ENCODE results near the gene EYS.
A peak's percentile ranks its signal among the peaks of the same experiment; 100 is the strongest.
"Not testable (repeated sequence)": the region's sequence is repeated elsewhere in the genome, so short reads cannot be mapped to it uniquely, and the experiment has no call there.

EYS gene

GRCh38 chr6:65631711-65632110, 75.3 kb downstream of the EYS start:
- no peak for DNase-seq

- DNase-seq: not testable (repeated sequence)
Observed at GRCh38 chr6:65627434-65627999, 79.5 kb downstream of the EYS start.

GRCh38 chr6:65627015-65627414, 80.0 kb downstream of the EYS start:
- no peak for DNase-seq

- DNase-seq: no peak
Observed at GRCh38 chr6:65623566-65623965, 83.5 kb downstream of the EYS start.

GRCh38 chr6:65610746-65611145, 96.3 kb downstream of the EYS start:
- DNase-seq: no peak

- no peak for DNase-seq
Observed at GRCh38 chr6:65595540-65595939, 111.5 kb downstream of the EYS start.

GRCh38 chr6:65570340-65570739, 136.7 kb downstream of the EYS start:
- no peak for DNase-seq

GRCh38 chr6:65569505-65569904, 137.5 kb downstream of the EYS start:
- DNase-seq: no peak

- not testable (repeated sequence) for DNase-seq
Observed at GRCh38 chr6:65569056-65569455, 138.0 kb downstream of the EYS start.

- DNase-seq: no peak
Observed at GRCh38 chr6:65566117-65566516, 140.9 kb downstream of the EYS start.

GRCh38 chr6:65558071-65558470, 149.0 kb downstream of the EYS start:
- no peak for DNase-seq

- no peak for DNase-seq
Observed at GRCh38 chr6:65557224-65557623, 149.8 kb downstream of the EYS start.

GRCh38 chr6:65546894-65547293, 160.1 kb downstream of the EYS start:
- DNase-seq: no peak

GRCh38 chr6:65545920-65546319, 161.1 kb downstream of the EYS start:
- peak in 1 of 2 donors; percentile 3 for DNase-seq

GRCh38 chr6:65538644-65539043, 168.4 kb downstream of the EYS start:
- no peak for DNase-seq

- no peak for DNase-seq
Observed at GRCh38 chr6:65537600-65537999, 169.4 kb downstream of the EYS start.

GRCh38 chr6:65531533-65531932, 175.5 kb downstream of the EYS start:
- DNase-seq: no peak

- DNase-seq: no peak
Observed at GRCh38 chr6:65524232-65524631, 182.8 kb downstream of the EYS start.

GRCh38 chr6:65505736-65506135, 201.3 kb downstream of the EYS start:
- no peak for DNase-seq

- DNase-seq: no peak
Observed at GRCh38 chr6:65501045-65501444, 206.0 kb downstream of the EYS start.

GRCh38 chr6:65483652-65484051, 223.4 kb downstream of the EYS start:
- not testable (repeated sequence) for DNase-seq

- DNase-seq: no peak
Observed at GRCh38 chr6:65469650-65470049, 237.4 kb downstream of the EYS start.

- DNase-seq: no peak
Observed at GRCh38 chr6:65468307-65468706, 238.7 kb downstream of the EYS start.

GRCh38 chr6:65461121-65461520, 245.9 kb downstream of the EYS start:
- DNase-seq: no peak

GRCh38 chr6:65452333-65452732, 254.7 kb downstream of the EYS start:
- DNase-seq: no peak

- DNase-seq: no peak
Observed at GRCh38 chr6:65450451-65450850, 256.6 kb downstream of the EYS start.
